Fibroblast of the conjunctiva (primary cell): ENCODE data around the gene DIRAS1.
"Not testable (repeated sequence)": the region's sequence is repeated elsewhere in the genome, so short reads cannot be mapped to it uniquely, and the experiment has no call there.

Experiments used
- DNase-seq: peaks from one replicate; pipeline ENCODE4 v3.0.0-alpha.2; 2010; ENCODE audit warnings: low read depth

The DIRAS1 gene

DNA sequence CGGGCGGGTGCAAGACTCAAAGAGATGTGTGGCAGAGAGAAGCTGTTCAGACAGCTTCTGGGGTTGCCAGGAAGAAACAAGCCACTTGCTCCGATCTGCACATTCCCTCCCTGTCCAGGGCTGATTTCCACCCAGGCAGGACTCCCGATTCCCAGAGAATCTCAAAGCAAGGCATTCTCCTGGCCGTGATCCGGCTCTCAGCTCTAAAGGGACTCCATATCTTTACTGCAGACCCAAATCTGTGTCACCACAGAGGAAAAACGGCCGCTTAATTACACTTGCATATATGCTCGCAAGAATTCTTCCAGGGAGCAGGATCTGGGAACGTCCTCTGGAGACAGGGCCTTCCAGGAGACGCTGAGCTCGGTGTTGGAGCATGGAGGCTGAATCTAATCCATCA lies 44.3 kb downstream of the DIRAS1 start:
- DNase-seq, result no peak

DNA sequence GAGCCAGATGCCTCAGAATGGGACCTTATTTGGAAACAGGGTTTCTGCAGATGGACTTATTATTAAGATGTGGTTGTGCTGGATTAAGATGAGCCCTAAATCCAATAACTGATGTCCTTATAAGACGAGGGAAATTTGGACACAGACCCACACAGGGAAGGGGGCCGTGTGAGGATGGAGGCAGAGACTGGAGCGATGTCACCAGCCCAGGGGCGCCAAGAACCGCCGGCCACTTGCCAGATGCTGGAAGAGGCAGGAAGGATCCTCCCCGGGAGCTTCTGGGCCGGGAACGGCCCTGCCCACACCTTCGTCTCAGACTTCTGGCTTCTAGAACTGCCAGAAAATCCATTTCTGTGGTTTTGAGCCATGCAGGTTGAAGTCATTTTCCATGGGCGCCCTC lies 45.3 kb downstream of the DIRAS1 start:
- DNase-seq, result no peak

DNA sequence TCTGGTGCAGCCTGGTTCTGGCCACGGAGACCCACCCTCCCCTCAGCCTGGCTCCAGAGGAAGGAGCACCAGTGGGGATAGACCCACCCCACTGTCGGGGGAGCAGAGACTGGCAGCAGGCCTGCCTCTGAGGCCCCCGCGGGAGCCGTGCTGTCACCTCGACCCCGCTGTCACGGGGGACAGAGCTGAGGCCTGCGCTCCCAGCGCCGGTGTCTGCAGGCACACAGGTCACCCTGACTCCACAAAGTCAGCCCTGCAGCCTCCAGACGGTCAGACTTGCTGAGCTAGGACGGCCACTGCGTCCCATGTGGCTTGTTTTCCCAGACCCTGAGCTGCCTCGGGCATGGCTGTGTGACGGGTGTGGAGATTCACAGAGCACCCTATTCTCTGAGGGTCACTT lies 51.0 kb downstream of the DIRAS1 start:
- DNase-seq, result no peak

DNA sequence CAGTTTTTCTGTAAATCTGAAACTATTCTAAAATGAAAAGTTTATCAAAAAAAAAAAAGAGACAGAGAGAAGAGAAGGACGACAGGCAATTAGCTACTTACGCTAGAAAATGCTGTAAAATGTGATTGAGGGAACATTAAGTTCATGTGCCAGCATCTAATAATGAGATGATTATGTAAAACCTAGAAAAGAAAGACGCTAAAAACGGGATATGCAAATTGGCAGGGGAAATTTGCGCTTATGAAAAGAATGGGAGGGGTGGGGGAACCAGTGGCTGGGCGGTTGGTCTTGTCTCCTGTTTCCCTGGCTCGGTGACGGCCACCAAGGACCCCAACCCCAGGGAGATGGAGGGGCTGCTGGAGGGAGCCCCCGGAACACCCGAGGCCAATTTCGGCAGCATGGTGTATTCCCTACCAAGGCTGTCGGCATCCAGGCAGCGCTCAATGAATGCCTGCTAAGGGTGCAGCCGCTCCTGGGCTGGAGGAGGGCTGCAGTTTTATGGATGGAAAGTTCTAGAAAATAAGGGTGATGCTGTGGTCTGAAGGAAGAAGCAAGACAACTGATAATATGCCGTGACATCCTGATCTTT lies 52.9 kb downstream of the DIRAS1 start:
- DNase-seq, result no peak

DNA sequence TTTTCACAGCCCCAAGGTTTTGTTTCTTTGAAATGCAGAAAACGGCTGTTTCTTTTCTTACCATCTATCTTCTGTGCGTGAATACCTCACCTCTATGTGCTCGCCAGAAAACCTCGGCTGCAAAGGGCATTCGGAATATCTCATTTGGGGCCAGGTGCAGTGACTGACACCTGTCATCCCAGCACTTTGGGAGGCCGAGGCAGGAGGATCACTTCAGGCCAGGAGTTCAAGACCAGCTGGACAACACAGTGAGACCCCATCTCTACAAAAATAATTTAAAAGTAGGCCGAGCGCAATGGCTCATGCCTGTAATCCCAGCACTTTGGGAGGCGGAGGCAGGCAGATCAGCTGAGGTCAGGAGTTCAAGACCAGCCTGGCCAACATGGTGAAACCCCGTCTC lies 53.8 kb downstream of the DIRAS1 start:
- not testable (repeated sequence) for DNase-seq

DNA sequence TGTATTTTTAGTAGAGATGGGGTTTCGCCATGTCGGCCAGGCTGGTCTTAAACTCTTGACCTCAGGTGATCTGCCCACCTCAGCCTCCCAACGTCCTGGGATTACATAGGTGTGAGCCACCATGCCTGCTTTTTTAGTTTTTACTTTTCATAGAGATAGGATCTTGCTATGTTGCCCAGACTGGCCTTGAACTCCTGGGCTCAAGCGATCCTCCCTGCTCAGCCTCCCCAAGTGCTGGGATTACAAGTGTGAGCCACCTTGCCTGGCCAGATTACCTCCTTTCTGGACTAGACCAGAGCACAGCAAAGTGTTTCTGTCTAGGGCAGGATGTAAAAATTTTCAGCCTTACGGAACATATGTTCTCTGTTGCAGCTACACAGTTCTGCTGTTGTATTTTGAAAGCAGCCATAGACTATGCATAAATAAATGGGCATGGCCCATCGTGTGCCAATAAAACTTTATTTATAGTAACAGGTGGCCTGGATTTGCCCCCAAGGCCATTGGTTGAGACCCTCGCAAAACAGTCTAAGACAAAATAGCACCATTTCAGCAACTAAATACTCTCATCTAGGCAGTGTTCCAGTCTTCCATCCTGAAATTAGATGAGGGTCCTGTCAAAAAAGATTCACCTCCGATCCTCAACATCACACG lies 54.7 kb downstream of the DIRAS1 start:
- no peak for DNase-seq

DNA sequence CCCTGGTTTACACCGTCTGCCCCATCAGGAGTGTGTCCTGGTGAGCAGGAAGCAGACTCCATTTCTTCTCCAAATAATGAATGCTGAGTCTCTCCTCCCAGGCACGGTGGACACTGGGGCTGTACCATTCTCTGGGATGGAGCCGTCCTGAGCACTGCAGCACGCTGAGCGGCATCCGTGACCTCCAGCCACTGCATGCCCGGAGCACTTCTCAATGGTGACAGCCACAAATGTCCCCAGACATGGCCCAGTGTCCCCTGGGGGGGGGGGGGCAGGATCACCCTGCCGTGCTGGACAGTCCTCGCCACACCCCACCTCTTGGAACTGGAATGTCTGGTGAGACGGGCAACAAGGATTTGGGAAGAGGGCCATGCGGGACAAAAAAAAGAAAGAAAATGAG lies 56.1 kb downstream of the DIRAS1 start:
- DNase-seq, result no peak
